ENCODE measurements around the gene GLIS1. TPM values are rescaled to one million over a fixed set of nuclear protein-coding genes. Genes with fewer than 3 reads are reported as not detected.

GLIS1 gene
- total RNA-seq, 1 donor from 2014 or later: 1.2 TPM

- H3K27me3 ChIP-seq: no peaks in the 10 kb centered on the region
- no peaks in the 10 kb centered on the region for H3K36me3 ChIP-seq
- TF ChIP-seq CTCF (IDR thresholded peaks at IDR 0.05): no peak
- peaks cover 5% of the 10 kb centered on the region for H3K4me1 ChIP-seq
- no peak overlapping the region for H3K27ac ChIP-seq
- no peak overlapping the region for H3K4me3 ChIP-seq
- peak in 1 of 2 donors; percentile 79 for DNase-seq (ENCODE audit: extremely low spot score in 2 of 2)
- intact Hi-C loops (cut with DNase I): no loop called here
- H3K9me3 ChIP-seq: no peaks in the 10 kb centered on the region
Observed at GRCh38 chr1:53619367-53620060, 119.5 kb downstream of the GLIS1 start.

GRCh38 chr1:53618500-53619366 lies 120.2 kb downstream of the GLIS1 start:
- peak in 1 of 2 donors; percentile 65 for DNase-seq (ENCODE audit: extremely low spot score in 2 of 2)
- Histone ChIP-seq H3K9me3 (no peaks in the 10 kb centered on the region), H3K4me1 (peaks cover 5% of the 10 kb centered on the region), H3K36me3 (no peaks in the 10 kb centered on the region), H3K27me3 (no peaks in the 10 kb centered on the region), H3K4me3 (no peak overlapping the region), H3K27ac (no peak overlapping the region)
- TF ChIP-seq POLR2AphosphoS5 (IDR thresholded peaks at IDR 0.05; ENCODE audit: insufficient read depth in 1 of 2, low read depth in 1 of 2) (no peak), CTCF (IDR thresholded peaks at IDR 0.05) (no peak), POLR2A (IDR thresholded peaks at IDR 0.05) (no peak)
- intact Hi-C loops (cut with DNase I): no loop called here

- Histone ChIP-seq H3K27me3 (no peaks in the 10 kb centered on the region), H3K4me1 (peaks cover 5% of the 10 kb centered on the region), H3K4me3 (no peak overlapping the region), H3K9me3 (no peaks in the 10 kb centered on the region), H3K36me3 (no peaks in the 10 kb centered on the region), H3K27ac (no peak overlapping the region)
- no peak for TF ChIP-seq CTCF (IDR thresholded peaks at IDR 0.05)
- TF ChIP-seq POLR2AphosphoS5 (IDR thresholded peaks at IDR 0.05; ENCODE audit: insufficient read depth in 1 of 2, low read depth in 1 of 2): no peak
- no peak for TF ChIP-seq POLR2A (IDR thresholded peaks at IDR 0.05)
- intact Hi-C loops (cut with DNase I): no loop called here
- peak in 1 of 2 donors; percentile 76 for DNase-seq (ENCODE audit: extremely low spot score in 2 of 2)
Observed at GRCh38 chr1:53617851-53618499, 121.0 kb downstream of the GLIS1 start.

- no peak overlapping the region for H3K27ac ChIP-seq
- intact Hi-C loops (cut with DNase I): no loop called here
- H3K4me3 ChIP-seq: no peak overlapping the region
- H3K36me3 ChIP-seq: no peaks in the 10 kb centered on the region
- H3K27me3 ChIP-seq: no peaks in the 10 kb centered on the region
- H3K9me3 ChIP-seq: no peaks in the 10 kb centered on the region
- H3K4me1 ChIP-seq: peaks cover 5% of the 10 kb centered on the region
- peak in 1 of 2 donors; percentile 56 for DNase-seq (ENCODE audit: extremely low spot score in 2 of 2)
- no peak for TF ChIP-seq POLR2A (IDR thresholded peaks at IDR 0.05)
- TF ChIP-seq CTCF (IDR thresholded peaks at IDR 0.05): no peak
- TF ChIP-seq POLR2AphosphoS5 (IDR thresholded peaks at IDR 0.05; ENCODE audit: insufficient read depth in 1 of 2, low read depth in 1 of 2): no peak
Observed at GRCh38 chr1:53617382-53617781, 121.6 kb downstream of the GLIS1 start.

Data from vagina (tissue), 2 donors.